ENCODE measurements around the gene ARHGEF19.

Gene ARHGEF19

GRCh38 chr1:16250524-16251251 lies 38.2 kb upstream of the ARHGEF19 start:
- no peaks in the 10 kb centered on the region for H3K9me3 Mint-ChIP-seq
- no peak overlapping the region for H3K4me3 Mint-ChIP-seq
- TF ChIP-seq, protein P1, sequence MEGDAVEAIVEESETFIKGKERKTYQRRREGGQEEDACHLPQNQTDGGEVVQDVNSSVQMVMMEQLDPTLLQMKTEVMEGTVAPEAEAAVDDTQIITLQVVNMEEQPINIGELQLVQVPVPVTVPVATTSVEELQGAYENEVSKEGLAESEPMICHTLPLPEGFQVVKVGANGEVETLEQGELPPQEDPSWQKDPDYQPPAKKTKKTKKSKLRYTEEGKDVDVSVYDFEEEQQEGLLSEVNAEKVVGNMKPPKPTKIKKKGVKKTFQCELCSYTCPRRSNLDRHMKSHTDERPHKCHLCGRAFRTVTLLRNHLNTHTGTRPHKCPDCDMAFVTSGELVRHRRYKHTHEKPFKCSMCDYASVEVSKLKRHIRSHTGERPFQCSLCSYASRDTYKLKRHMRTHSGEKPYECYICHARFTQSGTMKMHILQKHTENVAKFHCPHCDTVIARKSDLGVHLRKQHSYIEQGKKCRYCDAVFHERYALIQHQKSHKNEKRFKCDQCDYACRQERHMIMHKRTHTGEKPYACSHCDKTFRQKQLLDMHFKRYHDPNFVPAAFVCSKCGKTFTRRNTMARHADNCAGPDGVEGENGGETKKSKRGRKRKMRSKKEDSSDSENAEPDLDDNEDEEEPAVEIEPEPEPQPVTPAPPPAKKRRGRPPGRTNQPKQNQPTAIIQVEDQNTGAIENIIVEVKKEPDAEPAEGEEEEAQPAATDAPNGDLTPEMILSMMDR (IDR thresholded peaks at IDR 0.05; ENCODE audit: unreplicated experiment in 3 of 3) = no peak
- H3K27me3 Mint-ChIP-seq (ENCODE audit: low read depth) = no peaks in the 10 kb centered on the region
- H3K27ac Mint-ChIP-seq = no peak overlapping the region
- H3K4me1 Mint-ChIP-seq = peaks cover 35% of the 10 kb centered on the region
- peaks cover 47% of the 10 kb centered on the region for H3K36me3 Mint-ChIP-seq (ENCODE audit: low read depth)

DNA sequence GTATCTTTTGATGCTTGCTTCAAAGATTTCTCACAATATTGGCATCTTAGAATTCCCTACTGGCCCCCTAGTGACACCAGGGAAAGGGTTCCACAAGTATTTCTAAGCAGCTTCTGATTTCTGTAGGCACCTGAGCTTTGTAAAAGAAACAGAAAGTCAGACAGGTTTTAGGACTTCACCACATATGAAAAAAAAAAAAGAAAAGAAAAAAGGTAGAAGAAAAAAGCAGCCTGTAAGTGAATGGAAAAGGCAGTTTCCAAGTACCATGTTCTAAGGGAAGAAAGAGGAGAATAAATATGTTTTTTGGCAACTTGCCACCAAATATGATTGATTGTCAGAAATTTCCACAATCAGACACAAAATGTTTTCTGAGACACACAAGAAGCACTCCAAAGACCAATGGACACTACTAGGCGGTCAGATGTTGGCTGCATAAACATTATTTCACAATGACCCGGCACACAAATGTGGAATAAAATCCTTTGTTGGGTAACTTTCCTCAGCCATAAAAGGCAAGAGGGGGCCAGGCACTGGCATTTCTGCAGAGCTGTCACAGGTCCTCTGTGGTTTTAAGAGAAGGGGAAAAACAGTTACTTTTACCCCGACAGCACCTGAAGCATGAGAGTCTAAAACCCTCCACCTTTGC lies 37.3 kb upstream of the ARHGEF19 start:
- H3K4me1 Mint-ChIP-seq = peaks cover 35% of the 10 kb centered on the region
- peak overlapping the region; percentile 8 to 68 (median 59) for H3K27ac Mint-ChIP-seq
- H3K9me3 Mint-ChIP-seq = no peaks in the 10 kb centered on the region
- TF ChIP-seq, protein P1 (IDR thresholded peaks at IDR 0.05; ENCODE audit: unreplicated experiment in 3 of 3) = no peak
- no peak overlapping the region for H3K4me3 Mint-ChIP-seq
- peaks cover 41% of the 10 kb centered on the region for H3K36me3 Mint-ChIP-seq (ENCODE audit: low read depth)
- no peaks in the 10 kb centered on the region for H3K27me3 Mint-ChIP-seq (ENCODE audit: low read depth)

GRCh38 chr1:16248603-16249516 lies 36.4 kb upstream of the ARHGEF19 start:
- peaks cover 41% of the 10 kb centered on the region for H3K4me1 Mint-ChIP-seq
- H3K9me3 Mint-ChIP-seq = no peaks in the 10 kb centered on the region
- H3K27ac Mint-ChIP-seq = peak overlapping the region in 2 of 3 experiments; percentile 45 to 68
- H3K36me3 Mint-ChIP-seq (ENCODE audit: low read depth) = peaks cover 33% of the 10 kb centered on the region
- TF ChIP-seq, protein P1 (IDR thresholded peaks at IDR 0.05; ENCODE audit: unreplicated experiment in 3 of 3) = no peak
- no peaks in the 10 kb centered on the region for H3K27me3 Mint-ChIP-seq (ENCODE audit: low read depth)
- H3K4me3 Mint-ChIP-seq = peak overlapping the region in 1 of 3 experiments; percentile 34

- peak overlapping the region; percentile 26 to 68 (median 65) for H3K27ac Mint-ChIP-seq
- peaks cover 41% of the 10 kb centered on the region for H3K4me1 Mint-ChIP-seq
- H3K27me3 Mint-ChIP-seq (ENCODE audit: low read depth) = no peaks in the 10 kb centered on the region
- TF ChIP-seq, protein P1 (IDR thresholded peaks at IDR 0.05; ENCODE audit: unreplicated experiment in 3 of 3) = no peak
- H3K36me3 Mint-ChIP-seq (ENCODE audit: low read depth) = peaks cover 33% of the 10 kb centered on the region
- no peak overlapping the region for H3K4me3 Mint-ChIP-seq
- no peaks in the 10 kb centered on the region for H3K9me3 Mint-ChIP-seq
These were observed 35.6 kb upstream of the ARHGEF19 start for GRCh38 chr1:16248007-16248436.

GRCh38 chr1:16247441-16247840 lies 35.0 kb upstream of the ARHGEF19 start:
- no peaks in the 10 kb centered on the region for H3K27me3 Mint-ChIP-seq (ENCODE audit: low read depth)
- peak overlapping the region in 1 of 3 experiments; percentile 34 for H3K4me3 Mint-ChIP-seq
- peaks cover 28% of the 10 kb centered on the region for H3K36me3 Mint-ChIP-seq (ENCODE audit: low read depth)
- H3K27ac Mint-ChIP-seq = peak overlapping the region; percentile 62 to 68 (median 65)
- no peaks in the 10 kb centered on the region for H3K9me3 Mint-ChIP-seq
- peaks cover 41% of the 10 kb centered on the region for H3K4me1 Mint-ChIP-seq
- TF ChIP-seq, protein P1 (IDR thresholded peaks at IDR 0.05; ENCODE audit: unreplicated experiment in 3 of 3) = no peak
